ENCODE results near the gene CDKN2C. TPM values are rescaled to one million over a fixed set of nuclear protein-coding genes. Genes with fewer than 3 reads are reported as not detected.

CDKN2C gene
- total and polyA plus RNA-seq, 2 donors (not counting 3 experiments of a cell fraction or from before 2014, with no cell fraction given), result 12.8 to 19.8 TPM

- H3K9ac ChIP-seq (replicated peaks; ENCODE audit: extremely low read depth, insufficient read depth, low read length), result no peak overlapping the region
- no TSS peak for BruUV-seq (replicated peaks)
- H2AFZ ChIP-seq (ENCODE audit: low read depth, low read length), result no peak overlapping the region
These were observed 30.6 kb downstream of the CDKN2C start for GRCh38 chr1:51000651-51001050.

More at GRCh38 chr1:51000651-51001050, 30.6 kb downstream of the CDKN2C start:
- Histone ChIP-seq H3K9me1 (replicated peaks; ENCODE audit: control insufficient read depth, extremely low read depth, insufficient read depth, low read length) (no peaks in the 10 kb centered on the region), H3K27me3 (ENCODE audit: control insufficient read depth in 2 of 2, insufficient read depth in 2 of 2, low read length in 2 of 2) (no peaks in the 10 kb centered on the region), H3K4me3 (replicated peaks in 1 of 3; ENCODE audit: insufficient read depth in 1 of 3, low read depth in 1 of 3, low read length in 3 of 3) (no peak overlapping the region), H4K20me1 (replicated peaks; ENCODE audit: control insufficient read depth, extremely low read depth, insufficient read depth, low read length) (no peaks in the 10 kb centered on the region), H3K27ac (ENCODE audit: insufficient read depth, low read depth, low read length) (no peak overlapping the region), H3K4me1 (ENCODE audit: control insufficient read depth, extremely low read depth, insufficient read depth, low read length) (no peaks in the 10 kb centered on the region), H3K36me3 (ENCODE audit: control insufficient read depth in 2 of 2, extremely low read depth in 1 of 2, insufficient read depth in 2 of 2, low read length in 2 of 2) (no peaks in the 10 kb centered on the region), H3K79me2 (ENCODE audit: control insufficient read depth, insufficient read depth, low read length) (no peaks in the 10 kb centered on the region), H3K9me3 (replicated peaks; ENCODE audit: control insufficient read depth, insufficient read depth, low read length) (no peaks in the 10 kb centered on the region), H3K4me2 (ENCODE audit: insufficient read depth, low read length) (no peak overlapping the region)
- FAIRE-seq (no peak), DNase-seq (ENCODE audit: low read depth, low spot score) (no peak)
- POLR2A ChIA-PET, result no interaction called here
- dilution Hi-C loops (cut with MboI; ENCODE audit: extremely low pct_ligation_motif_present, low sequenced_read_pairs) (no loop called here), intact Hi-C loops (cut with micrococcal nuclease) (no loop called here)
- TF ChIP-seq EZH2 (IDR thresholded peaks at IDR 0.05; ENCODE audit: borderline replicate concordance, low read depth, low read length, severe bottlenecking), result no peak
- no peak for TF ChIP-seq MYC (IDR thresholded peaks at IDR 0.05; ENCODE audit: low read depth, low read length)
- no peak for TF ChIP-seq GATA2 (IDR thresholded peaks at IDR 0.05; ENCODE audit: insufficient read depth, insufficient read length, low read depth, low read length)
- TF ChIP-seq CTCF (IDR thresholded peaks at IDR 0.05; ENCODE audit: extremely low read depth in 1 of 2, insufficient read depth in 1 of 2, low read depth in 1 of 2, low read length in 2 of 2), result no peak
- TF ChIP-seq FOS (IDR thresholded peaks at IDR 0.05; ENCODE audit: borderline replicate concordance, insufficient read depth, low read length), result no peak
- no peak for TF ChIP-seq POLR2AphosphoS5 (IDR thresholded peaks at IDR 0.05; ENCODE audit: insufficient read depth, low read depth, low read length)
- no peak for TF ChIP-seq MAX (IDR thresholded peaks at IDR 0.05; ENCODE audit: insufficient read depth, insufficient read length)
- no peak for TF ChIP-seq POLR2A (IDR thresholded peaks at IDR 0.05; ENCODE audit: low read depth, low read length)
- TF ChIP-seq JUN (IDR thresholded peaks at IDR 0.05; ENCODE audit: borderline replicate concordance, insufficient read depth, insufficient read length, low read depth), result no peak
- CTCF ChIA-PET, result interaction anchor here (1.8 kb wide), 1 partner anchor 71 kb away, joined by 4 read pairs; no protein-coding TSS in a partner anchor
